ENCODE data around the gene BDH1. TPM values are rescaled to one million over a fixed set of nuclear protein-coding genes. Genes with fewer than 3 reads are reported as not detected.
"Not testable (repeated sequence)": the region's sequence is repeated elsewhere in the genome, so short reads cannot be mapped to it uniquely, and the experiment has no call there.

Gene BDH1, protein sequence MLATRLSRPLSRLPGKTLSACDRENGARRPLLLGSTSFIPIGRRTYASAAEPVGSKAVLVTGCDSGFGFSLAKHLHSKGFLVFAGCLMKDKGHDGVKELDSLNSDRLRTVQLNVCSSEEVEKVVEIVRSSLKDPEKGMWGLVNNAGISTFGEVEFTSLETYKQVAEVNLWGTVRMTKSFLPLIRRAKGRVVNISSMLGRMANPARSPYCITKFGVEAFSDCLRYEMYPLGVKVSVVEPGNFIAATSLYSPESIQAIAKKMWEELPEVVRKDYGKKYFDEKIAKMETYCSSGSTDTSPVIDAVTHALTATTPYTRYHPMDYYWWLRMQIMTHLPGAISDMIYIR
- total RNA-seq: 100 to 1,000 TPM; 127 to 258 (median 197) TPM

- peaks cover 4 to 34% (median 16%) of the 10 kb centered on the region in 4 donors for H3K4me1 ChIP-seq
- WGBS, 2 donors (ENCODE audit: low coverage in 1 of 2): 1% methylated on average over 62 of the region's 96 CpGs; no CpG with 5 or more reads in 1 of the 2 donors
- no peaks in the 10 kb centered on the region for H3K36me3 ChIP-seq
- in situ Hi-C loops (cut with MboI; ENCODE audit: low pct_ligation_motif_present in 1 of 4, low pct_unique_long_range_greater_than_20kb in 1 of 4, low sequenced_read_pairs in 3 of 4): no loop called here
- peak within 1 kb of the TSS; percentile 47 to 79 (median 77) for H3K4me3 ChIP-seq
- H3K27me3 ChIP-seq: no peaks in the 10 kb centered on the region
- TF ChIP-seq POLR2A (IDR thresholded peaks at IDR 0.05): peak; percentile 45
- TF ChIP-seq POLR2AphosphoS5 (IDR thresholded peaks at IDR 0.05): peak in 2 of 3 donors; percentile 41 to 66
- TF ChIP-seq CTCF (IDR thresholded peaks at IDR 0.05): no peak
- TF ChIP-seq EP300 (IDR thresholded peaks at IDR 0.05; ENCODE audit: low read depth): no peak
- intact Hi-C loops (cut with DNase I; ENCODE audit: low total_unique reads): no loop called here
- peak within 1 kb of the TSS; percentile 91 to 98 (median 96) for H3K27ac ChIP-seq
- DNase-seq: peak; percentile 69
- no peaks in the 10 kb centered on the region for H3K9me3 ChIP-seq
These were observed at the start of gene BDH1 for GRCh38 chr3:197555281-197556261. BDH1 (minus strand) TSS chr3:197555968; CDS start chr3:197546443, 9,525 bp downstream.

DNA sequence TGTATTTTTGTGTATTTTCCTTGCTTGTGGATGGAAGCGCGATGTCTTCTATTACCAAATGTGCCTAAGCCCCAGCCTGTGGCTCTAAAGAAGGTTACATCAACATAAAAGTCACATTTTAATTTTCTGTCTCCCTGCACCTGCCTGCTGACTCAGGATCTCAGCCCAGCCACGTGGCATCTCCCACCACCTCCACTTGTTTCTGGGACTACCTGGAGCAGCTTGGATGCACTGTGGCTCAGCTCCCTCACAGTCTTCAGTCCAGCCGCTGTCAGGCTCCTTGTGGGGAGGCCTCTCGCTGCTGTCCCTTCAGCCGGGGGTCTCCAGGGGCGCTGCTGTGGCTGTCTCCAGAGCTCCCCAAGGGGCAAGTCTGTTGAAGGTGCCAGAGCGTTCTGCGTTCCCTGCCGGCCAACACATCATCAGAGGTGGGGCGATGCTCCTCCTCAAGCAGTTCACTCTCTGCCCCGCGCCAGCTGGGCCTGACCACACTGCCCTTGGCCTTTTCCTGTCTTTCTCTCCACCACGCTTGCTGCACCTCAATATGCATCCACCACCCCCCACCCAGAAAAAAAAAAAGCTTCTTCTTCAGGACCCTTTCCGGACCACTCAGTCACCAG, 47.7 kb upstream of the BDH1 start:
- Histone ChIP-seq H3K27me3 (no peaks in the 10 kb centered on the region), H3K36me3 (peaks cover 0 to 18% (median 6%) of the 10 kb centered on the region in 4 donors), H3K4me1 (peaks cover 5 to 11% (median 10%) of the 10 kb centered on the region in 4 donors), H3K9me3 (no peaks in the 10 kb centered on the region), H3K4me3 (no peak overlapping the region), H3K27ac (no peak overlapping the region)
- no peak for DNase-seq
- intact Hi-C loops (cut with DNase I; ENCODE audit: low total_unique reads): no loop called here
- no peak for TF ChIP-seq CTCF (IDR thresholded peaks at IDR 0.05)
- TF ChIP-seq EP300 (IDR thresholded peaks at IDR 0.05; ENCODE audit: low read depth): no peak
- TF ChIP-seq POLR2A (IDR thresholded peaks at IDR 0.05): no peak
- TF ChIP-seq POLR2AphosphoS5 (IDR thresholded peaks at IDR 0.05): no peak
- WGBS, 2 donors (ENCODE audit: low coverage in 1 of 2): 87 to 95% methylated on average over 10 to 15 of the region's 15 CpGs
- in situ Hi-C loops (cut with MboI; ENCODE audit: low pct_ligation_motif_present in 1 of 4, low pct_unique_long_range_greater_than_20kb in 1 of 4, low sequenced_read_pairs in 3 of 4): no loop called here

DNA sequence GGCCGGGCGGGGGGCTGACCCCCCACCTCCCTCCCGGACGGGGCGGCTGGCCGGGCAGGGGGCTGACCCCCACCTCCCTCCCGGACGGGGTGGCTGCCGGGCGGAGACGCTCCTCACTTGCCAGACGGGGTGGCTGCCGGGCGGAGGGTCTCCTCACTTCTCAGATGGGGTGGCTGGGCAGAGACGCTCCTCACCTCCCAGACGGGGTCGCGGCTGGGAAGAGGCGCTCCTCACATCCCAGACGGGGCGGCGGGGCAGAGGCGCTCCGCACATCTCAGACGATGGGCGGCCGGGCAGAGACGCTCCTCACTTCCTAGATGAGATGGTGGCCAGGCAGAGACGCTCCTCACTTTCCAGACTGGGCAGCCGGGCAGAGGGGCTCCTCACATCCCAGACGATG, 46.6 kb upstream of the BDH1 start:
- intact Hi-C loops (cut with DNase I; ENCODE audit: low total_unique reads): not testable (repeated sequence)

DNA sequence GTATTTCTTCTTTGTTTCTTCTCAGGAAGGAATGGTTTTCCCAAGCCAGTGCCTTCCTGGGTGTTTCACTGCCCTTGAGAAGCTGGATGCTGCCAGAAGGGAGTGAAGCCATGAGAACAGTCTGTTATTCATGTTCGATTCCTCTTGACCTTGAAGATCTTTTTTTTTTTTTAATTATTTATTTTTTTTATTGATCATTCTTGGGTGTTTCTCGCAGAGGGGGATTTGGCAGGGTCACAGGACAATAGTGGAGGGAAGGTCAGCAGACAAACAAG, 45.7 kb upstream of the BDH1 start:
- in situ Hi-C loops (cut with MboI; ENCODE audit: low pct_ligation_motif_present in 1 of 4, low pct_unique_long_range_greater_than_20kb in 1 of 4, low sequenced_read_pairs in 3 of 4); H3K27ac ChIP-seq; H3K36me3 ChIP-seq; intact Hi-C loops (cut with DNase I; ENCODE audit: low total_unique reads); H3K27me3 ChIP-seq; H3K9me3 ChIP-seq; DNase-seq; H3K4me3 ChIP-seq: not testable (repeated sequence)
- peaks cover 5 to 29% (median 25%) of the 10 kb centered on the region in 4 donors for H3K4me1 ChIP-seq
- WGBS, 2 donors (ENCODE audit: low coverage in 1 of 2): 68 to 71% methylated on average over 1 to 2 of the region's 2 CpGs

More for the DNA sequence above, 46.6 kb upstream of the BDH1 start:
- H3K27ac ChIP-seq; DNase-seq; H3K27me3 ChIP-seq; in situ Hi-C loops (cut with MboI; ENCODE audit: low pct_ligation_motif_present in 1 of 4, low pct_unique_long_range_greater_than_20kb in 1 of 4, low sequenced_read_pairs in 3 of 4); H3K4me3 ChIP-seq; H3K9me3 ChIP-seq; H3K36me3 ChIP-seq: not testable (repeated sequence)
- 99 to 100% methylated on average over 1 to 17 of the region's 31 CpGs for WGBS, 2 donors (ENCODE audit: low coverage in 1 of 2)
- H3K4me1 ChIP-seq: peaks cover 5 to 20% (median 19%) of the 10 kb centered on the region in 4 donors
